ENCODE measurements around the gene TRIB2.

The TRIB2 gene

DNA sequence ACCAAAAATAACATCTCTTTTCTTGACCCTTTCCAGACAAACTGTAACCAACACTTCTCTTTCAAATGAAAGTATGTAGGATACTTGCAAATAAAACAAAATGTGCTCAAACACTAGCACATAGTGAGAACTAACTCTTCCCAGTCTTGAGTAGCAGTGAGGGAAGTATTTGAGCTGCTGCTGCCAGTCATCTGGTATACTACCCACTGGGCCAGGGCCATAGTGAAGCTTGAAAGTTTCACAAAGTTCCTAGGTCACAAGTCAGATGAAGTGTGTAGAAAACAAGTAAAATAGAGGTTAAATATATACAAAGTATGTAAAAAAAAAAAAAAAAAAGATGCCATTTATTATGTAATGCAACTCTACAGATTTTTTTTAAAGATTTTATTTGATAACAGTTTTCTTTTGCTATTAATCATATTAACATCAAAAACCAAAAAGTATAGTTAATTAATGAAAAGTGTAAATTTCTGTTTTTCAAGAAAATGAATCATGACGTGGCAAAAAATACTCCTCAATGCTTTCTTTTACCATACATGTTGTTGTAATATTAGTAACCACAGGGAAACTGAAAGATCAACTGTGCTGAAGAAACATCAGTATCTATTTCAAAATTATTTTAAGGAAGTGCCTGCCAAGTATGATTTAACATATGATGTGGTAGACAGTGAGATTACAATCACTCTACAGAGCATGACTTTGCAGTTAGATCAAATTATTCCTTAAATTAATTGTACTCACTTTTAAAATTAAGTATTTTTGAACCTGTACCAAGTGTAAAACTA is 21.6 kb upstream of the TRIB2 start:
- H3K4me3 ChIP-seq (ENCODE audit: control insufficient read depth, low read depth, low read length), result no peak overlapping the region
- DNase-seq (ENCODE audit: low read depth), result no peak
- TF ChIP-seq, protein P1, sequence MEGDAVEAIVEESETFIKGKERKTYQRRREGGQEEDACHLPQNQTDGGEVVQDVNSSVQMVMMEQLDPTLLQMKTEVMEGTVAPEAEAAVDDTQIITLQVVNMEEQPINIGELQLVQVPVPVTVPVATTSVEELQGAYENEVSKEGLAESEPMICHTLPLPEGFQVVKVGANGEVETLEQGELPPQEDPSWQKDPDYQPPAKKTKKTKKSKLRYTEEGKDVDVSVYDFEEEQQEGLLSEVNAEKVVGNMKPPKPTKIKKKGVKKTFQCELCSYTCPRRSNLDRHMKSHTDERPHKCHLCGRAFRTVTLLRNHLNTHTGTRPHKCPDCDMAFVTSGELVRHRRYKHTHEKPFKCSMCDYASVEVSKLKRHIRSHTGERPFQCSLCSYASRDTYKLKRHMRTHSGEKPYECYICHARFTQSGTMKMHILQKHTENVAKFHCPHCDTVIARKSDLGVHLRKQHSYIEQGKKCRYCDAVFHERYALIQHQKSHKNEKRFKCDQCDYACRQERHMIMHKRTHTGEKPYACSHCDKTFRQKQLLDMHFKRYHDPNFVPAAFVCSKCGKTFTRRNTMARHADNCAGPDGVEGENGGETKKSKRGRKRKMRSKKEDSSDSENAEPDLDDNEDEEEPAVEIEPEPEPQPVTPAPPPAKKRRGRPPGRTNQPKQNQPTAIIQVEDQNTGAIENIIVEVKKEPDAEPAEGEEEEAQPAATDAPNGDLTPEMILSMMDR (IDR thresholded peaks at IDR 0.05; ENCODE audit: control insufficient read depth, insufficient read depth, low read depth, low read length, missing control alignments), result no peak

DNA sequence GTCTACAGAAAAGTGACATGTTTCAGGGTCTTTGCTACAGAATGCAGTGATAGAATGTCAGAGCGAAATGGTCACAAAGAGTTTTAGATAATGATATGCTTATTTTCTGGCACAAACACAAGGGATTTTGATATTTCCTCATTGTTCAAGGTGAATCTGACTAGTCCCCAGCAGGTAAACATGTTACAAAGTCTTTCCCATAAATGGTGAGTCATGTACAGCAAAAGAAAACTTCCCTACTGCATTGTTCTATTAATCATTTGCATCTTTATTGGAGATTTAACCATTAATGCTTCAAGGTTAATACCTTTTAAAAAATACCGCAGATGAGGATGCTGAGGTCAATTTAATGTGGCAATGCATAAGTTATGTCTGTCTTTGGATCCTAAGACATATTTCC is 19.1 kb upstream of the TRIB2 start:
- no peak overlapping the region for H3K4me3 ChIP-seq (ENCODE audit: control insufficient read depth, low read depth, low read length)
- TF ChIP-seq, protein P1 (IDR thresholded peaks at IDR 0.05; ENCODE audit: control insufficient read depth, insufficient read depth, low read depth, low read length, missing control alignments), result no peak
- no peak for DNase-seq (ENCODE audit: low read depth)

DNA sequence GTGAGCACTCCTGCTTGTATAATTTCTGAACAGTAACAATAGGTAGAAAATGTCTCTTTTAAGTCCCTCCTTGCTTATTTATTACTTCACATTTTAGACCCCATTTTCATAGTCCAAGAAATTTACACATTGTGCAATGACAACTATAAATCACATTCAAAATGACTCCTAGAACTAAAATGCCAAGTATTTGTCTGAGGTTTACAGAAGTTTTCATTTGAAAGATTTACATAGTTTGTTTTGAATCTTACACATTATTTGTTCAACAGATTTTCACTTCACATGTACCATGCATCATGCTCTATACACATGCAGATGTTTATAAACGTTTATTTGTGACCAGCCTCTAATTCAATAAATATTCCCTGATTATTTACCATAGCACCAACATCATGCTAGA is 15.7 kb upstream of the TRIB2 start:
- DNase-seq (ENCODE audit: low read depth), result no peak
- H3K4me3 ChIP-seq (ENCODE audit: control insufficient read depth, low read depth, low read length), result no peak overlapping the region
- TF ChIP-seq, protein P1 (IDR thresholded peaks at IDR 0.05; ENCODE audit: control insufficient read depth, insufficient read depth, low read depth, low read length, missing control alignments), result no peak

DNA sequence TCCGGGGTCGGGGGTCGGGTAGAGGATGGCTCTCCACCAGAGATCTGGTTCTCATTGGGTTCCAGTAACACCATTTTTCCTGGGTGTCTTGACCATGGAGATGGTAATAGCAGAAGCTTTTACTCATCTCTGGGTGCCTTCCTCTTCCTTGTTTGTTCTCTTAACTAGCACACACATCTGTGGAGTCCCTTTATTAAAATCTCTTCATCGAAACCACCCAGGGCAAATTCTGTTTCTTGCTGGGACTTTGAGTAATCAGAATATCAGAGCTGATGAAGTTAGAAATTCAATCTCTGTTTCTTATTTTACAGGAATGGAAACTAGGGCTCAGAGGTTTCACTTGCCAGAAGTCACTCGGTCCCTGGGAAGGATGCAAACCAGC is 15.0 kb upstream of the TRIB2 start:
- TF ChIP-seq, protein P1 (IDR thresholded peaks at IDR 0.05; ENCODE audit: control insufficient read depth, insufficient read depth, low read depth, low read length, missing control alignments), result no peak
- no peak overlapping the region for H3K4me3 ChIP-seq (ENCODE audit: control insufficient read depth, low read depth, low read length)

DNA sequence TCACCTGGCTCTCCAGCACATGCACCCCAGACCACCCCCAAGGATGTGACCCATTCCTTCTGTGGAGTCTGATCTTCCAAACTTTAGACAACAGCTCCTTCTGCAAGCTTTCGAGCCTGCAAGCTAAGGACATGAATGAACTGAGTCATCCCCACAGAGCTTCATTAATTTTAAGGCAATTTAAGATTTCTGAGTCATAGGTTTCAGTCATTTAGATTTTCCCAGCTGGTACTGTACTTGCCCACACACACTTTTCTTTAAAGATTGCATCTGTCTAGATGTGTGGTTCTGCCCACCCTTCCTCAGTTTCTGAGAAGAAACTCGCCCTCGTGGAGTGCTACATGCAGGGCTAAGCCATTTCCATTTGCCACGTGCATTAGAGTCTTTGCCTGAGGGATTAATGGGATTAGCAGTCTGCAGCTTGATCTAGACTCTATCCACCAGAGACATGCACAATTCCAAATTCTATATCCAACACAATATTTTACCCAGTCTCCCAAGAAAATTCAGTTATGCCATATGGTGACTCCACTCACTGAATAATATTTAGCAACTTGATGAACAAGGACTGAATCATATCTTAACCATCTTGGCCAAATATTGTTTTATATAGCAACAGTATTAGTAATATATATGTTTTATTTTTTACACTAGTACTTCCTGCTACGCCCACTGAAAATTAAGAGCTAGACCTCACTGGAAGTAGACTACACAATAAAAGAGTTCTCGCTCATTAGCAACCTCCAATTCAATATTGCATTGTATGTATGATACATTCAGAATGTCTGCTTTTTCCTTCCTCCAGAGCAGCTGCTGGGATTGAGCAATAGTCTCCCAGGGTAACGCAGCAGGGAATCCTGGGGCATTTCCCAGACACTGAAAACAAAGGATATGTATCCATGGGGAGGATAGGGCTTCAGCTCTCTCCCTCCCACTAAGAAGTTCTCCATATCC is 14.3 kb upstream of the TRIB2 start:
- H3K4me3 ChIP-seq (ENCODE audit: control insufficient read depth, low read depth, low read length), result no peak overlapping the region
- TF ChIP-seq, protein P1 (IDR thresholded peaks at IDR 0.05; ENCODE audit: control insufficient read depth, insufficient read depth, low read depth, low read length, missing control alignments), result no peak
- DNase-seq (ENCODE audit: low read depth), result no peak

More for the DNA sequence above, 15.0 kb upstream of the TRIB2 start:
- DNase-seq (ENCODE audit: low read depth), result no peak

DNA sequence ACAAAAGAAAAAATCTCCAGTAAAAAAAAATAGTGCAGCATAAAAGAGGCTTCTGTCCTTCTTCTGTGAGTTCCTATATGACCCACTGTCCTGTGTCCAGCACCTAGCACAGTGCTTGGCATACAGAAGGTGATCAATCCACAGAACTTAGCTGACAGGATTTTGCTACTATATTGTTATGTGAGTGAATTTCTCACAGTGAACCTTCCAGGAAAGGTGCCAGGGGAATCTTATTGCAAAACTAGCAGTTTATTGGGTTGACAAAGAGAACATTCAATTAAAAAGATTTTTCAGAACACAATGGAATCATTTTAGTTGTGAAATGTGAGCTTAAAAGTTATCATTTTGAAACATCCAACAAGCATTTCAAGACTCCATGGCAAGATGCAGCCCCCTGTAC is 12.4 kb upstream of the TRIB2 start:
- no peak overlapping the region for H3K4me3 ChIP-seq (ENCODE audit: control insufficient read depth, low read depth, low read length)
- TF ChIP-seq, protein P1 (IDR thresholded peaks at IDR 0.05; ENCODE audit: control insufficient read depth, insufficient read depth, low read depth, low read length, missing control alignments), result no peak
- no peak for DNase-seq (ENCODE audit: low read depth)

Measured in AG09309 (cell line).